Liver (tissue), 9 donors: Measurements from ENCODE around the gene TNNI3K. TPM values are rescaled to one million over a fixed set of nuclear protein-coding genes. Genes with fewer than 3 reads are reported as not detected.

Source experiments
- DNase-seq: peaks from one replicate; pipeline ENCODE4 v3.0.0-alpha.2; 2017; ENCODE audit warnings: low spot score
- H3K27ac ChIP-seq, 2 donors: one replicate each; pipeline ENCODE4 v1.7.0; 2013; ENCODE audit warnings: inconsistent platforms in 2 of 2, low read length in 2 of 2, control low read depth in 1 of 2, low read depth in 1 of 2, mild to moderate bottlenecking in 1 of 2
- H3K27me3 ChIP-seq, 4 donors: one replicate each; pipeline versions ENCODE4 v1.6.1 to v1.7.0; 2013; ENCODE audit warnings: low read length in 3 of 4, inconsistent platforms in 1 of 4, mild to moderate bottlenecking in 1 of 4, moderate library complexity in 1 of 4; ENCODE audit not compliant: control insufficient read depth in 4 of 4, insufficient read depth in 4 of 4
- H3K36me3 ChIP-seq, 4 donors: one replicate each; pipeline versions ENCODE4 v1.6.1 to v1.7.0; 2013; ENCODE audit warnings: low read length in 3 of 4, mild to moderate bottlenecking in 3 of 4, low read depth in 1 of 4, moderate library complexity in 1 of 4; ENCODE audit not compliant: control insufficient read depth in 4 of 4, insufficient read depth in 3 of 4
- H3K4me1 ChIP-seq, 4 donors: one replicate each; pipeline versions ENCODE4 v1.6.1 to v1.7.0; 2013; ENCODE audit warnings: low read length in 3 of 4, mild to moderate bottlenecking in 3 of 4, moderate library complexity in 1 of 4; ENCODE audit not compliant: control insufficient read depth in 4 of 4, insufficient read depth in 4 of 4
- H3K4me3 ChIP-seq, 3 donors: one replicate each; pipeline versions ENCODE4 v1.6.1 to v1.7.0; 2013; ENCODE audit warnings: low read length in 3 of 3, control low read depth in 1 of 3, low read depth in 1 of 3, mild to moderate bottlenecking in 1 of 3
- H3K9ac ChIP-seq, 2 donors: one replicate each; pipeline ENCODE4 v1.7.0; 2013; ENCODE audit warnings: low read length in 2 of 2, mild to moderate bottlenecking in 2 of 2, moderate library complexity in 2 of 2, control low read depth in 1 of 2, low read depth in 1 of 2
- H3K9me3 ChIP-seq, 4 donors: one replicate each; pipeline versions ENCODE4 v1.6.1 to v1.7.0; 2013; ENCODE audit warnings: low read length in 3 of 4; ENCODE audit not compliant: control insufficient read depth in 4 of 4
- EGR1 ChIP-seq, 2 donors: IDR thresholded peaks; 2 replicates each; pipeline ENCODE4 v1.6.1; 2016 to 2018; ENCODE audit warnings: antibody characterized with exemption in 2 of 2, low read depth in 2 of 2
- FOXA1 ChIP-seq: IDR thresholded peaks from 2 replicates; pipeline ENCODE4 v1.6.1; 2016; ENCODE audit warnings: antibody characterized with exemption
- FOXA2 ChIP-seq: IDR thresholded peaks from 2 replicates; pipeline ENCODE4 v1.6.1; 2016; ENCODE audit warnings: antibody characterized with exemption
- GABPA ChIP-seq, 2 donors: IDR thresholded peaks in 1 of 2; conservative IDR thresholded peaks in 1 of 2; 2 replicates each; pipeline ENCODE4 v1.6.1; 2016; ENCODE audit warnings: antibody characterized with exemption in 2 of 2, mild to moderate bottlenecking in 1 of 2, moderate library complexity in 1 of 2
- HNF4A ChIP-seq, 2 donors: conservative IDR thresholded peaks; 2 replicates each; pipeline ENCODE4 v1.6.1; 2016; ENCODE audit warnings: antibody characterized with exemption in 2 of 2, mild to moderate bottlenecking in 2 of 2
- HNF4G ChIP-seq: IDR thresholded peaks from 2 replicates; pipeline ENCODE4 v1.6.1; 2016; ENCODE audit warnings: antibody characterized with exemption
- NR2F2 ChIP-seq: IDR thresholded peaks from 2 replicates; pipeline ENCODE4 v1.6.1; 2016; ENCODE audit warnings: antibody characterized with exemption
- RAD21 ChIP-seq, 2 donors: IDR thresholded peaks; 2 replicates each; pipeline ENCODE4 v1.6.1; 2016; ENCODE audit warnings: antibody characterized with exemption in 2 of 2, mild to moderate bottlenecking in 2 of 2
- RXRA ChIP-seq, 2 donors: IDR thresholded peaks; 2 replicates each; pipeline ENCODE4 v1.6.1; 2017 to 2018; ENCODE audit warnings: antibody characterized with exemption in 2 of 2, mild to moderate bottlenecking in 1 of 2
- SP1 ChIP-seq: IDR thresholded peaks from 2 replicates; pipeline ENCODE4 v1.6.1; 2018; ENCODE audit warnings: antibody characterized with exemption, mild to moderate bottlenecking
- TAF1 ChIP-seq: conservative IDR thresholded peaks from 2 replicates; pipeline ENCODE4 v1.6.1; 2016; ENCODE audit warnings: antibody characterized with exemption, mild to moderate bottlenecking
- YY1 ChIP-seq: IDR thresholded peaks from 2 replicates; pipeline ENCODE4 v1.6.1; 2016; ENCODE audit warnings: antibody characterized with exemption, mild to moderate bottlenecking
- WGBS: extraction: QIAGEN DNeasy Blood & Tissue Kit; methylation state at CpG from one replicate; pipeline ENCODE4 v1.1.7; 2013; 5-methylcytosine and 5-hydroxymethylcytosine counted together
- polyA plus RNA-seq, 2 donors: library from polyadenylated mRNA; stranded (reverse) in 1 of 2; unstranded in 1 of 2; fragments of 200-250 nt in 1 of 2; fragments of >200 nt in 1 of 2; fragmentation: Nextera tagmentation in 1 of 2; extraction: Ambion mirVana in 1 of 2; gene quantifications; one replicate each; pipeline versions ENCODE4 v1.2.1 to v1.2.3, GENCODE V29; 2013 to 2015
- total RNA-seq, 2 donors: library from RNA; depleted of rRNA; stranded (reverse); fragments of >200 nt; gene quantifications; one replicate each; pipeline ENCODE4 v1.2.3, GENCODE V29; 2014
- TF ChIP-seq, protein P1 (sequence below): IDR thresholded peaks from 2 replicates; pipeline ENCODE4 v1.6.1; 2016; ENCODE audit warnings: antibody characterized with exemption
- TF ChIP-seq, protein P2 (sequence below): IDR thresholded peaks from 2 replicates; pipeline ENCODE4 v1.6.1; 2016; ENCODE audit warnings: antibody characterized with exemption
- TF ChIP-seq, protein P3 (sequence below): IDR thresholded peaks from 2 replicates; pipeline ENCODE4 v1.6.1; 2016; ENCODE audit warnings: antibody characterized with exemption, mild to moderate bottlenecking
- TF ChIP-seq, protein P4 (sequence below): IDR thresholded peaks from 2 replicates; pipeline ENCODE4 v1.6.1; 2016; ENCODE audit warnings: antibody characterized with exemption
- TF ChIP-seq, protein P5 (sequence below): fragments of 150-350 bp; IDR thresholded peaks from 2 replicates; pipeline ENCODE4 v1.5.1; 2017; ENCODE audit warnings: improper control_type of control experiment, low read depth, low read length; ENCODE audit not compliant: missing input control
- donor health status: healthy.
- donor health status: healthy.
- donor health status: healthy.
- donor health status: healthy.
- donor health status: healthy.

Gene TNNI3K
- total and polyA plus RNA-seq, 4 donors: 0.09 to 0.10 TPM; not detected in 2

DNA sequence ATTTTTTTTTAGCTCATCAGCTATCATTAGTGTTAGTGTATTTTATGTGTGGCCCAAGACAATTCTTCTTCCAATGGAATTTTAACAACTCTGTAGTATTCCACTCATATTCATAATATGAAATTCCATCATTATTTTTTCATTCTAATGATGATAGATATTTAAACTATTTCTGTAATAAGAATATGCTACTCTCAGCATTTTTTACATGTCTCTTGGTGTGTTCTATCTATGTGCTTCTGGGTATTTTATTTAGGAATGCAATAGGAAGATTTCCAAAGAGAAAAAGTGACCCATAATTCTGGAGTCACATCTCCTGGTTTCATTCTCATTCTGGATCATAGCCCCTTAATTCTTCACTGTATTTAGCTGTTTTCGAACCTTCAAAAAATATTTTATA, 167.7 kb downstream of the TNNI3K start:
- Histone ChIP-seq H3K27me3 (no peaks in the 10 kb centered on the region), H3K9ac (no peak overlapping the region), H3K27ac (no peak overlapping the region), H3K4me3 (no peak overlapping the region), H3K9me3 (no peaks in the 10 kb centered on the region), H3K36me3 (no peaks in the 10 kb centered on the region), H3K4me1 (no peaks in the 10 kb centered on the region)
- no peak for TF ChIP-seq FOXA2
- TF ChIP-seq, protein P1, sequence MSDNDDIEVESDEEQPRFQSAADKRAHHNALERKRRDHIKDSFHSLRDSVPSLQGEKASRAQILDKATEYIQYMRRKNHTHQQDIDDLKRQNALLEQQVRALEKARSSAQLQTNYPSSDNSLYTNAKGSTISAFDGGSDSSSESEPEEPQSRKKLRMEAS: no peak
- no peak for TF ChIP-seq NR2F2
- TF ChIP-seq, protein P2, sequence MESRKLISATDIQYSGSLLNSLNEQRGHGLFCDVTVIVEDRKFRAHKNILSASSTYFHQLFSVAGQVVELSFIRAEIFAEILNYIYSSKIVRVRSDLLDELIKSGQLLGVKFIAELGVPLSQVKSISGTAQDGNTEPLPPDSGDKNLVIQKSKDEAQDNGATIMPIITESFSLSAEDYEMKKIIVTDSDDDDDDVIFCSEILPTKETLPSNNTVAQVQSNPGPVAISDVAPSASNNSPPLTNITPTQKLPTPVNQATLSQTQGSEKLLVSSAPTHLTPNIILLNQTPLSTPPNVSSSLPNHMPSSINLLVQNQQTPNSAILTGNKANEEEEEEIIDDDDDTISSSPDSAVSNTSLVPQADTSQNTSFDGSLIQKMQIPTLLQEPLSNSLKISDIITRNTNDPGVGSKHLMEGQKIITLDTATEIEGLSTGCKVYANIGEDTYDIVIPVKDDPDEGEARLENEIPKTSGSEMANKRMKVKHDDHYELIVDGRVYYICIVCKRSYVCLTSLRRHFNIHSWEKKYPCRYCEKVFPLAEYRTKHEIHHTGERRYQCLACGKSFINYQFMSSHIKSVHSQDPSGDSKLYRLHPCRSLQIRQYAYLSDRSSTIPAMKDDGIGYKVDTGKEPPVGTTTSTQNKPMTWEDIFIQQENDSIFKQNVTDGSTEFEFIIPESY: no peak
- 65% methylated on average over 1 of the region's 1 CpG for WGBS
- DNase-seq: no peak

DNA sequence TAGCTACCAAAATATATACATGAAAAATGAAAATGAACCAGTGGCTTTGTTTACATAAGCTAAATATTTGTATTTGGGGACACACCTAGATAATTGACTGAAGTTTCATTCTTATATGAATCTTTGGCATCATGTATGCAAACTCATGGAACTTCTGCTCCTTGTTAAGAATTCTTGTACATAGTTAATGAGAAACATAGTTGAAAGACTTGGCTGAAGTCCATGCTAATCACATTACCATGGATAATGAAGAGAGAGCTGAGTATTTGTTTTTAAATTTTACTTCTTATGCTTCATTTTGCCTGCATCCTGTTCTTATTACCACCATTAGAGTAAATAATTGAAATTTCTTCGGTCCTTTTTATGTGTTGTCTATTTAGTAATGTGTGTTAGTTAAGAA, 168.4 kb downstream of the TNNI3K start:
- H3K4me1 ChIP-seq: no peaks in the 10 kb centered on the region
- DNase-seq: no peak
- H3K27me3 ChIP-seq: no peaks in the 10 kb centered on the region
- no peak overlapping the region for H3K4me3 ChIP-seq
- no peaks in the 10 kb centered on the region for H3K9me3 ChIP-seq
- 80% methylated on average over 1 of the region's 1 CpG for WGBS
- TF ChIP-seq RXRA (IDR thresholded peaks at IDR 0.05): no peak
- no peak for TF ChIP-seq YY1
- TF ChIP-seq, protein P3, sequence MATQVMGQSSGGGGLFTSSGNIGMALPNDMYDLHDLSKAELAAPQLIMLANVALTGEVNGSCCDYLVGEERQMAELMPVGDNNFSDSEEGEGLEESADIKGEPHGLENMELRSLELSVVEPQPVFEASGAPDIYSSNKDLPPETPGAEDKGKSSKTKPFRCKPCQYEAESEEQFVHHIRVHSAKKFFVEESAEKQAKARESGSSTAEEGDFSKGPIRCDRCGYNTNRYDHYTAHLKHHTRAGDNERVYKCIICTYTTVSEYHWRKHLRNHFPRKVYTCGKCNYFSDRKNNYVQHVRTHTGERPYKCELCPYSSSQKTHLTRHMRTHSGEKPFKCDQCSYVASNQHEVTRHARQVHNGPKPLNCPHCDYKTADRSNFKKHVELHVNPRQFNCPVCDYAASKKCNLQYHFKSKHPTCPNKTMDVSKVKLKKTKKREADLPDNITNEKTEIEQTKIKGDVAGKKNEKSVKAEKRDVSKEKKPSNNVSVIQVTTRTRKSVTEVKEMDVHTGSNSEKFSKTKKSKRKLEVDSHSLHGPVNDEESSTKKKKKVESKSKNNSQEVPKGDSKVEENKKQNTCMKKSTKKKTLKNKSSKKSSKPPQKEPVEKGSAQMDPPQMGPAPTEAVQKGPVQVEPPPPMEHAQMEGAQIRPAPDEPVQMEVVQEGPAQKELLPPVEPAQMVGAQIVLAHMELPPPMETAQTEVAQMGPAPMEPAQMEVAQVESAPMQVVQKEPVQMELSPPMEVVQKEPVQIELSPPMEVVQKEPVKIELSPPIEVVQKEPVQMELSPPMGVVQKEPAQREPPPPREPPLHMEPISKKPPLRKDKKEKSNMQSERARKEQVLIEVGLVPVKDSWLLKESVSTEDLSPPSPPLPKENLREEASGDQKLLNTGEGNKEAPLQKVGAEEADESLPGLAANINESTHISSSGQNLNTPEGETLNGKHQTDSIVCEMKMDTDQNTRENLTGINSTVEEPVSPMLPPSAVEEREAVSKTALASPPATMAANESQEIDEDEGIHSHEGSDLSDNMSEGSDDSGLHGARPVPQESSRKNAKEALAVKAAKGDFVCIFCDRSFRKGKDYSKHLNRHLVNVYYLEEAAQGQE: no peak
- TF ChIP-seq TAF1: no peak
- no peak for TF ChIP-seq HNF4A (conservative IDR thresholded peaks at IDR 0.05)
- TF ChIP-seq FOXA1: no peak
- no peak for TF ChIP-seq EGR1 (IDR thresholded peaks at IDR 0.05; ENCODE audit: low read depth in 2 of 2)
- TF ChIP-seq, protein P4, sequence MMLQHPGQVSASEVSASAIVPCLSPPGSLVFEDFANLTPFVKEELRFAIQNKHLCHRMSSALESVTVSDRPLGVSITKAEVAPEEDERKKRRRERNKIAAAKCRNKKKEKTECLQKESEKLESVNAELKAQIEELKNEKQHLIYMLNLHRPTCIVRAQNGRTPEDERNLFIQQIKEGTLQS: no peak
- TF ChIP-seq RAD21 (IDR thresholded peaks at IDR 0.05): no peak
- TF ChIP-seq, protein P1: no peak
- no peak for TF ChIP-seq HNF4G
- TF ChIP-seq NR2F2: no peak
- no peak for TF ChIP-seq SP1
- TF ChIP-seq, protein P5, sequence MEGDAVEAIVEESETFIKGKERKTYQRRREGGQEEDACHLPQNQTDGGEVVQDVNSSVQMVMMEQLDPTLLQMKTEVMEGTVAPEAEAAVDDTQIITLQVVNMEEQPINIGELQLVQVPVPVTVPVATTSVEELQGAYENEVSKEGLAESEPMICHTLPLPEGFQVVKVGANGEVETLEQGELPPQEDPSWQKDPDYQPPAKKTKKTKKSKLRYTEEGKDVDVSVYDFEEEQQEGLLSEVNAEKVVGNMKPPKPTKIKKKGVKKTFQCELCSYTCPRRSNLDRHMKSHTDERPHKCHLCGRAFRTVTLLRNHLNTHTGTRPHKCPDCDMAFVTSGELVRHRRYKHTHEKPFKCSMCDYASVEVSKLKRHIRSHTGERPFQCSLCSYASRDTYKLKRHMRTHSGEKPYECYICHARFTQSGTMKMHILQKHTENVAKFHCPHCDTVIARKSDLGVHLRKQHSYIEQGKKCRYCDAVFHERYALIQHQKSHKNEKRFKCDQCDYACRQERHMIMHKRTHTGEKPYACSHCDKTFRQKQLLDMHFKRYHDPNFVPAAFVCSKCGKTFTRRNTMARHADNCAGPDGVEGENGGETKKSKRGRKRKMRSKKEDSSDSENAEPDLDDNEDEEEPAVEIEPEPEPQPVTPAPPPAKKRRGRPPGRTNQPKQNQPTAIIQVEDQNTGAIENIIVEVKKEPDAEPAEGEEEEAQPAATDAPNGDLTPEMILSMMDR: no peak
- TF ChIP-seq GABPA (IDR thresholded peaks at IDR 0.05 in 1 of 2, conservative IDR thresholded peaks at IDR 0.05 in 1 of 2): no peak
- TF ChIP-seq, protein P2: no peak
- H3K9ac ChIP-seq: no peak overlapping the region
- no peaks in the 10 kb centered on the region for H3K36me3 ChIP-seq
- no peak overlapping the region for H3K27ac ChIP-seq
